OCI-LY7 (cell line): ENCODE data around the gene CAMP. TPM values are rescaled to one million over a fixed set of nuclear protein-coding genes. Genes with fewer than 3 reads are reported as not detected.

ENCODE experiments used
- BruUV-seq: library from RNA; stranded (reverse); fragments of 400-500 nt; replicated peaks from 2 replicates; lab custom pipeline; 2021; lab: Mats Ljungman, UMichigan
- CTCF ChIA-PET: fragments of 300-600 bp; sonication (Branson Sonifier 250); formaldehyde crosslinking; loops from one replicate; lab custom pipeline; 2022; ENCODE audit warnings: antibody characterized with exemption; ENCODE audit not compliant: unreplicated experiment; lab: Charles Lee
- POLR2A ChIA-PET: fragments of 300-600 bp; sonication (Branson Sonifier 250); formaldehyde crosslinking; loops from one replicate; lab custom pipeline; 2022; ENCODE audit warnings: antibody characterized with exemption; lab: Charles Lee
- DNase-seq: peaks from one replicate; pipeline ENCODE4 v3.0.0-alpha.2; 2015; ENCODE audit warnings: low spot score
- H2AFZ ChIP-seq: fragments of 200-600 bp; sonication (generic), shearing (Covaris generic); 2 replicates; pipeline ENCODE4 v1.6.1; 2014; ENCODE audit warnings: mild to moderate bottlenecking, antibody characterized with exemption, low read length, moderate library complexity
- H3K27ac ChIP-seq: fragments of 200-600 bp; sonication (generic); 2 replicates; pipeline ENCODE4 v1.5.1; 2014; ENCODE audit warnings: mixed run types, low read depth, mild to moderate bottlenecking, moderate library complexity, low read length, inconsistent platforms; ENCODE audit not compliant: poor library complexity, severe bottlenecking
- H3K36me3 ChIP-seq: fragments of 200-600 bp; sonication (generic); 2 replicates; pipeline ENCODE4 v1.6.1; 2014; ENCODE audit warnings: mild to moderate bottlenecking, antibody characterized with exemption, low read length, moderate library complexity, mixed read lengths; ENCODE audit not compliant: insufficient read depth
- H3K4me1 ChIP-seq: fragments of 200-600 bp; sonication (generic); 2 replicates; pipeline ENCODE4 v1.5.1; 2014; ENCODE audit warnings: mild to moderate bottlenecking, low read length; ENCODE audit not compliant: insufficient read depth, poor library complexity, severe bottlenecking
- H3K4me2 ChIP-seq: fragments of 200-600 bp; sonication (generic); 2 replicates; pipeline ENCODE4 v1.6.1; 2014; ENCODE audit warnings: mild to moderate bottlenecking, low read length
- H3K4me3 ChIP-seq: fragments of 200-600 bp; sonication (generic); 2 replicates; pipeline ENCODE4 v1.5.1; 2014; ENCODE audit warnings: mild to moderate bottlenecking, low read depth, low read length; ENCODE audit not compliant: poor library complexity, severe bottlenecking
- H3K79me2 ChIP-seq: fragments of 200-600 bp; sonication (generic); 2 replicates; pipeline ENCODE4 v1.6.1; 2016; ENCODE audit warnings: low read depth, mild to moderate bottlenecking, low read length, moderate library complexity, mixed read lengths; ENCODE audit not compliant: insufficient read depth
- H3K9me2 ChIP-seq: fragments of 200-600 bp; sonication (generic); 2 replicates; pipeline ENCODE4 v1.6.1; 2016; ENCODE audit warnings: mild to moderate bottlenecking, low read length, mixed read lengths; ENCODE audit not compliant: insufficient read depth
- H3K9me3 ChIP-seq: fragments of 200-600 bp; sonication (generic); 2 replicates; pipeline ENCODE4 v1.6.1; 2014; ENCODE audit warnings: mild to moderate bottlenecking, mixed run types, low read length, mixed read lengths
- H4K20me1 ChIP-seq: fragments of 200-600 bp; sonication (generic); 2 replicates; pipeline ENCODE4 v1.6.1; 2014; ENCODE audit warnings: mild to moderate bottlenecking, antibody characterized with exemption, low read length, moderate library complexity, mixed read lengths; ENCODE audit not compliant: insufficient read depth
- EZH2phosphoT487 ChIP-seq: fragments of 200-600 bp; sonication (generic); IDR thresholded peaks from 2 replicates; pipeline ENCODE4 v1.6.1; 2018; ENCODE audit warnings: low read depth, borderline replicate concordance, mild to moderate bottlenecking, mixed run types, antibody characterized with exemption, low read length, moderate library complexity, mixed read lengths
- intact Hi-C: fragments of 100-400 bp; cut with micrococcal nuclease; formaldehyde crosslinking; loops from one replicate; pipeline ENCODE4 v1.10.0; 2022; ENCODE audit not compliant: unreplicated experiment
- total RNA-seq, 2 experiments: library from RNA; depleted of rRNA in 1 of 2; stranded (reverse); fragments of >200 nt in 1 of 2; shearing (Covaris generic) in 1 of 2; gene quantifications; 2 replicates each; pipeline ENCODE4 v1.2.3, GENCODE V29; 2014 to 2022
- TF ChIP-seq, protein P1 (sequence below): fragments of 200-600 bp; sonication (generic); conservative IDR thresholded peaks from 2 replicates; pipeline ENCODE4 v1.5.1; 2014; ENCODE audit warnings: mild to moderate bottlenecking, antibody characterized with exemption, low read length, moderate library complexity, mixed read lengths

The CAMP gene
- total RNA-seq, 2 experiments from 2014 or later = 18.2 to 56.8 TPM

DNA sequence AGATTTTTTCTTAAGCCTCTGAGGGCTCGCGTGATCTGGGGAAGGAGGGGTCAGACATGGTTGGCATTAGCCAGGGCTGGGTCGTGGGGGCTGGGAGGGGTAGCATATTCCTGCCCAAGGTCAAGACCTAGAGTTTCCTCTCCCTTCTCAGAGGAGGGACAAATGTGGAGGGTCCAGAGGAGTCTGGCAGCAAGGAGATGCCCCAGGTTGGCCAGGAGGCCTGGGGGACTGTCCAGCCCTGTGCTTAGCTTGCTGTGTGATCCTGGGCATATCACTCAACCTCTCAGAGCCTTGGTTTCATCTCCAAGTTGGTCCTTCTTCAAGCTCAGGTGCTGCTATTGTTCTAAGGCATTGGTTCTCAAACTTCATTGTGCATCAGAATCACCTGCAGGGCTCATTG, 9.1 kb upstream of the CAMP start:
- Histone ChIP-seq H2AFZ (no peak overlapping the region), H3K36me3 (no peaks in the 10 kb centered on the region), H3K4me1 (no peaks in the 10 kb centered on the region), H3K9me3 (no peaks in the 10 kb centered on the region), H3K4me3 (no peak overlapping the region), H3K9me2 (no peaks in the 10 kb centered on the region), H3K27ac (no peak overlapping the region), H4K20me1 (no peaks in the 10 kb centered on the region), H3K4me2 (no peak overlapping the region), H3K79me2 (no peaks in the 10 kb centered on the region)
- intact Hi-C loops = no loop called here
- ChIA-PET CTCF (no interaction called here), POLR2A (no interaction called here)
- no TSS peak for BruUV-seq
- DNase-seq = no peak
- no peak for TF ChIP-seq EZH2phosphoT487

DNA sequence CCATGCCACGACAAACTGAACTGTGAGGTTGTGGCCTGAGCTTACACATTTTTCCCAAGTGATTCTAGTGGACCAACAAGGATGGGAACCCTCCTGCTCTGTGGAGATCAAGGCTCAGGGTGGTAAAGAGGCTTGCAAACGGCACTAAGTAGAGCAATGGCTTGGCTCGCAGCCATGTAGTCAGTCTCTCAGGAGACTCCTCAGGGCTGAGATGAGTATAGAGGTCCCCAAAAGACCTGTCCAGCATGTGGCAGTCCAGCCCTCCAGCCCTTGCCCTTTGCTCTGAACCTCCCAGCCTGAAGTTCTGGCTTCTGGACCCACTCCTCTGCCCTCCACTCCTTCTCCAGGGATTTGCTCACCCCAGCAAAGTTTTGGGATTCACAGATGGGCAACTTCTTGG, 8.3 kb upstream of the CAMP start:
- ChIA-PET CTCF (no interaction called here), POLR2A (no interaction called here)
- Histone ChIP-seq H3K4me3 (no peak overlapping the region), H3K4me2 (no peak overlapping the region), H3K9me2 (no peaks in the 10 kb centered on the region), H3K79me2 (no peaks in the 10 kb centered on the region), H3K4me1 (no peaks in the 10 kb centered on the region), H3K9me3 (no peaks in the 10 kb centered on the region), H3K36me3 (no peaks in the 10 kb centered on the region), H4K20me1 (no peaks in the 10 kb centered on the region), H2AFZ (no peak overlapping the region), H3K27ac (no peak overlapping the region)
- TF ChIP-seq, protein P1, sequence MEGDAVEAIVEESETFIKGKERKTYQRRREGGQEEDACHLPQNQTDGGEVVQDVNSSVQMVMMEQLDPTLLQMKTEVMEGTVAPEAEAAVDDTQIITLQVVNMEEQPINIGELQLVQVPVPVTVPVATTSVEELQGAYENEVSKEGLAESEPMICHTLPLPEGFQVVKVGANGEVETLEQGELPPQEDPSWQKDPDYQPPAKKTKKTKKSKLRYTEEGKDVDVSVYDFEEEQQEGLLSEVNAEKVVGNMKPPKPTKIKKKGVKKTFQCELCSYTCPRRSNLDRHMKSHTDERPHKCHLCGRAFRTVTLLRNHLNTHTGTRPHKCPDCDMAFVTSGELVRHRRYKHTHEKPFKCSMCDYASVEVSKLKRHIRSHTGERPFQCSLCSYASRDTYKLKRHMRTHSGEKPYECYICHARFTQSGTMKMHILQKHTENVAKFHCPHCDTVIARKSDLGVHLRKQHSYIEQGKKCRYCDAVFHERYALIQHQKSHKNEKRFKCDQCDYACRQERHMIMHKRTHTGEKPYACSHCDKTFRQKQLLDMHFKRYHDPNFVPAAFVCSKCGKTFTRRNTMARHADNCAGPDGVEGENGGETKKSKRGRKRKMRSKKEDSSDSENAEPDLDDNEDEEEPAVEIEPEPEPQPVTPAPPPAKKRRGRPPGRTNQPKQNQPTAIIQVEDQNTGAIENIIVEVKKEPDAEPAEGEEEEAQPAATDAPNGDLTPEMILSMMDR = no peak
- TF ChIP-seq EZH2phosphoT487 = no peak
- no TSS peak for BruUV-seq
- DNase-seq = no peak
- intact Hi-C loops = no loop called here

DNA sequence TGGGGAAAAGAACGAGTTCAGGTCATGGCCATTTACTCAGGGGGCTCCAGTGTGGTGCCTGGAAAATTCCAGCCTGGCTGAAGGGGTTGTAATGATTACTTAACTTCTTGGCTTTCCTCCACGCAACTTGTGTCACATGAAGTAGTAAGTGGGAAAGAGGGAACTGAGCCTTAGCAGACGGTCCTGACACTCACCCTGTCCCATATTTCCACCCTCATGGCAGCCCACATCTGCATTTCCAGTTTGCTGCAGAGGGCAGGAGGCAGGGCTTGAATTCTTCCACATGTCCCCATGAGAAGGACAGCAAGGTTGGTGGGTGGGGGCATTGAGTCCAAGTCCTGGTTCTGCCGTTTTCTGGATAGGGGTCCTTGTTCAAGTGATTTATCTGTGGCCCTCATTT, 7.8 kb upstream of the CAMP start:
- Histone ChIP-seq H3K4me3 (no peak overlapping the region), H3K36me3 (no peaks in the 10 kb centered on the region), H3K79me2 (no peaks in the 10 kb centered on the region), H3K27ac (no peak overlapping the region), H3K4me1 (peaks cover under 1% of the 10 kb centered on the region), H2AFZ (no peak overlapping the region), H3K9me2 (no peaks in the 10 kb centered on the region), H3K9me3 (no peaks in the 10 kb centered on the region), H3K4me2 (no peak overlapping the region), H4K20me1 (no peaks in the 10 kb centered on the region)
- DNase-seq = no peak
- no peak for TF ChIP-seq EZH2phosphoT487
- TF ChIP-seq, protein P1 = no peak
- BruUV-seq = no TSS peak
- intact Hi-C loops = no loop called here
- POLR2A ChIA-PET = no interaction called here
- CTCF ChIA-PET = no interaction called here
